Measurements from ENCODE around the gene TMCC1.

DNA sequence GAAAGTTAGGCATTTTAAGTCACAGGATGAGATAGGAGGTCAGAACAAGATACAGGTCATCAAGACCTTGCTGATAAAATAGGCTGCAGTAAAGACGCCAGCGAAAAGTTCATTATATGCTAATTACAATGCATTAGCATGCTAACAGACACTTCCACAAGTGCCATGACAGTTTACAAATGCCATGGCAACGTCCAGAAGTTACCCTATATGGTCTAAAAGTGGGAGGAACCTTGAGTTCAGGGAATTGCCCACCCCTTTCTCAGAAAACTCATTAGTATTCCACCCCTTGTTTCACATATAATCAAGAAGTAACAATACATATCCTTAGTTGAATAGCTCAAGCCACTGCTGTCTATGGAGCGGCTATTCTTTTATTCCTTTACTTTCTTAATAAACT is 194.3 kb downstream of the TMCC1 start:
- TF ChIP-seq, protein P1, sequence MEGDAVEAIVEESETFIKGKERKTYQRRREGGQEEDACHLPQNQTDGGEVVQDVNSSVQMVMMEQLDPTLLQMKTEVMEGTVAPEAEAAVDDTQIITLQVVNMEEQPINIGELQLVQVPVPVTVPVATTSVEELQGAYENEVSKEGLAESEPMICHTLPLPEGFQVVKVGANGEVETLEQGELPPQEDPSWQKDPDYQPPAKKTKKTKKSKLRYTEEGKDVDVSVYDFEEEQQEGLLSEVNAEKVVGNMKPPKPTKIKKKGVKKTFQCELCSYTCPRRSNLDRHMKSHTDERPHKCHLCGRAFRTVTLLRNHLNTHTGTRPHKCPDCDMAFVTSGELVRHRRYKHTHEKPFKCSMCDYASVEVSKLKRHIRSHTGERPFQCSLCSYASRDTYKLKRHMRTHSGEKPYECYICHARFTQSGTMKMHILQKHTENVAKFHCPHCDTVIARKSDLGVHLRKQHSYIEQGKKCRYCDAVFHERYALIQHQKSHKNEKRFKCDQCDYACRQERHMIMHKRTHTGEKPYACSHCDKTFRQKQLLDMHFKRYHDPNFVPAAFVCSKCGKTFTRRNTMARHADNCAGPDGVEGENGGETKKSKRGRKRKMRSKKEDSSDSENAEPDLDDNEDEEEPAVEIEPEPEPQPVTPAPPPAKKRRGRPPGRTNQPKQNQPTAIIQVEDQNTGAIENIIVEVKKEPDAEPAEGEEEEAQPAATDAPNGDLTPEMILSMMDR (IDR thresholded peaks at IDR 0.05; ENCODE audit: extremely low read depth in 1 of 2, insufficient read depth in 1 of 2, low read depth in 1 of 2, low read length in 2 of 2): no peak
- TF ChIP-seq JUN (IDR thresholded peaks at IDR 0.05; ENCODE audit: borderline replicate concordance, insufficient read depth, insufficient read length, low read depth): no peak
